Activated naive CD8-positive, alpha-beta T cell treated with anti-CD3 and anti-CD28 coated beads, Interleukin-2, amount 10 ng/mL, durations not matched to agents 7 days and 5 days (primary cell): ENCODE results near the gene MIS18A. TPM values are rescaled to one million over a fixed set of nuclear protein-coding genes. Genes with fewer than 3 reads are reported as not detected.
"Not testable (repeated sequence)": the region's sequence is repeated elsewhere in the genome, so short reads cannot be mapped to it uniquely, and the experiment has no call there.

Source experiments
- ATAC-seq: fragments of 150-1000 bp; cut with Tn5 transposase; one replicate; pipeline ENCODE4 v1.10.0; 2021; ENCODE audit warnings: low read depth, moderate library complexity
- POLR2A ChIA-PET: fragments of 350-600 bp; sonication (Branson Sonifier 250); formaldehyde crosslinking; loops from one replicate; lab custom pipeline; 2021; ENCODE audit warnings: antibody characterized with exemption; lab: Charles Lee
- DNase-seq: peaks from one replicate; pipeline ENCODE4 v3.0.0; 2021
- H3K27ac Mint-ChIP-seq: one replicate; pipeline ENCODE4 v1.8.0; 2022; ENCODE audit warnings: mild to moderate bottlenecking, mixed read lengths
- H3K27me3 Mint-ChIP-seq: one replicate; pipeline ENCODE4 v1.8.0; 2022; ENCODE audit warnings: mild to moderate bottlenecking, moderate library complexity, mixed read lengths
- H3K36me3 Mint-ChIP-seq: one replicate; pipeline ENCODE4 v1.8.0; 2021; ENCODE audit warnings: mild to moderate bottlenecking, mixed read lengths
- H3K4me1 Mint-ChIP-seq: one replicate; pipeline ENCODE4 v1.8.0; 2021; ENCODE audit warnings: mixed read lengths
- H3K4me3 Mint-ChIP-seq: one replicate; pipeline ENCODE4 v1.8.0; 2022; ENCODE audit warnings: mild to moderate bottlenecking, moderate library complexity, mixed read lengths
- H3K9me3 Mint-ChIP-seq: one replicate; pipeline ENCODE4 v1.8.0; 2021; ENCODE audit warnings: mixed read lengths
- total RNA-seq, 2 experiments: library from RNA; stranded (reverse); gene quantifications; one replicate each; pipeline ENCODE4 v1.2.3, GENCODE V29; 2021

Gene MIS18A
- total RNA-seq, 2 experiments from 2014 or later = 19.7 to 21.2 TPM

DNA sequence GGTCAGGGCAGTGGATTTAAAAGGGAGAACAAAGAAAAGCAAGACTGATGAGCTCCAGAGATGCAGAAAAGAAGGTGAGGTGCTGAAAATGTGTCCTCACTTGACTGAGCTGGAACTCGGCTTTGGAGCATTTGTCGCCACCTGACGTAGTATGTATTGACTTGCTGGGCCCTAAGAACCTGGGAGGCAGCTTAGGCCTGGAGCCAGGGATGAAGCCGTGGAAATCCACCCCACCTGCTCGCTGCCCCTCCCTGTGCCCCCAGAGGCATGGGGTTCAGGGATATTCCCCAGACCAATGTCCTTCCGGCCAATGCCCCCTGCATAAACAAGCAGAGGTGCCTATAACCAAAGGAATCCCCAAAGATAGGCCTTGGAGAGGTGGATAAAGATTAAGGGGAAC is 34.1 kb upstream of the MIS18A start:
- ATAC-seq (no peak), DNase-seq (no peak)
- Mint-ChIP-seq H3K27ac (no peak overlapping the region), H3K4me1 (peaks cover 3% of the 10 kb centered on the region), H3K4me3 (no peak overlapping the region), H3K9me3 (no peaks in the 10 kb centered on the region), H3K36me3 (peaks cover 8% of the 10 kb centered on the region), H3K27me3 (no peaks in the 10 kb centered on the region)
- POLR2A ChIA-PET = no interaction called here

DNA sequence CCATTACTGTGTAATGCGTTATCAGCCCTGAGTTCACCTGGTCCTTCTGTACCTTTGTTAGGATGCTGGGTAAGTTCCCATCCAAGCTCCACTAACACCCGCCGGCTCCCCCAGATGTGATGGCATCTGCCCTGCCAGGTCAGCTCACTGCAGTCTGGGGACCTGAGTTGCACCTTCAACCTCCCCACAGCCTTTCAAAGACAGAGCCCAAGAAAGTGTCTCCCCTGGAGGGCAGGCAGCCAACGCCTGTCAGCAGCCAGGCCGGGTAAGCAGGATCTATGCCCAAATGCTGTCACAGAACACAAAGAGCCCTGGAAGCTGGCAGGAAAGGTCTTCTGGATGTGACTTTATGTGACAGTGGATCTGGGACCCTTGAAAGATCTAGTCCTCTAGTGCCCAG is 33.5 kb upstream of the MIS18A start:
- Mint-ChIP-seq H3K9me3 (no peaks in the 10 kb centered on the region), H3K27me3 (no peaks in the 10 kb centered on the region), H3K4me3 (no peak overlapping the region), H3K27ac (no peak overlapping the region), H3K36me3 (peaks cover 8% of the 10 kb centered on the region), H3K4me1 (peaks cover 3% of the 10 kb centered on the region)
- DNase-seq (no peak), ATAC-seq (no peak)
- POLR2A ChIA-PET = no interaction called here

DNA sequence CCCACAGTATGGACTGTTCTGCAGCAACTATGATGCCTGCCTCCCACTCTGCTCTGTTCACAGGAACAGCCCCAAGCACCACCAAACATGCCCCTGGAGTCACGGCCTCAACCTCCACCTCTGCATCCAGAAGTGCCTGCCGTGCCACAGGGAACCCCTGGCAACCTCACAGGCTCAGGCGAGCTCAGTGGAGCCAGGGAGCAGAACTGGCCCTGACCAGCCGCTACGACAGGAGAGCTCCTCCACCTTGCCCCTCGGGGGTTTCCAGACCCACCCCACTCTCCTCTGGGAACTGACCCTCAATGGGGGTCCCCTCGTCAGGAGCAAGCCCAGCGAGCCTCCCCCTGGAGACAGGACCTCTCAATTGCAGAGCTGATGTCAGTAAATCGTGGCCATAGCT is 32.8 kb upstream of the MIS18A start:
- no peaks in the 10 kb centered on the region for H3K27me3 Mint-ChIP-seq
- H3K4me1 Mint-ChIP-seq = peaks cover 3% of the 10 kb centered on the region
- no peak overlapping the region for H3K4me3 Mint-ChIP-seq
- no peak for DNase-seq
- ATAC-seq = no peak
- H3K36me3 Mint-ChIP-seq = peaks cover 9% of the 10 kb centered on the region
- no peaks in the 10 kb centered on the region for H3K9me3 Mint-ChIP-seq
- POLR2A ChIA-PET = no interaction called here
- H3K27ac Mint-ChIP-seq = no peak overlapping the region

DNA sequence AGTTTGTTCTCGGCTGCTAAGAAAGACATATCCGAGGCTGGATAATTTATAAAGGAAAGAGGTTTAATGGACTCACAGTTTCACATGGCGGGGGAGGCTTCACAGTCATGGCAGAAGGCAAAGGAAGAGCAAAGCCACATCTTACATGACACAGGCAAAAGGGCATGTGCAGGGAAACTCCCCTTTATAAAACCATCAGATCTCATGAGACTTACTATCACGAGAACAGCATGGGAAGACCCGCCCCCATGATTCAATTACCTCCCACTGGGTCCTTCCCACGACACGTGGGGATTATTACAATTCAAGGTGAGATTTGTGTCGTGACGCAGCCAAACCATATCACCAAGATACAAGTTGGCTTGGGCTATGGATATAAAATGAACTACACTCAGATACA is 32.1 kb upstream of the MIS18A start:
- H3K27me3 Mint-ChIP-seq, H3K4me1 Mint-ChIP-seq, H3K27ac Mint-ChIP-seq, POLR2A ChIA-PET, DNase-seq, ATAC-seq, H3K4me3 Mint-ChIP-seq, H3K9me3 Mint-ChIP-seq: not testable (repeated sequence)
- peaks cover 11% of the 10 kb centered on the region for H3K36me3 Mint-ChIP-seq

DNA sequence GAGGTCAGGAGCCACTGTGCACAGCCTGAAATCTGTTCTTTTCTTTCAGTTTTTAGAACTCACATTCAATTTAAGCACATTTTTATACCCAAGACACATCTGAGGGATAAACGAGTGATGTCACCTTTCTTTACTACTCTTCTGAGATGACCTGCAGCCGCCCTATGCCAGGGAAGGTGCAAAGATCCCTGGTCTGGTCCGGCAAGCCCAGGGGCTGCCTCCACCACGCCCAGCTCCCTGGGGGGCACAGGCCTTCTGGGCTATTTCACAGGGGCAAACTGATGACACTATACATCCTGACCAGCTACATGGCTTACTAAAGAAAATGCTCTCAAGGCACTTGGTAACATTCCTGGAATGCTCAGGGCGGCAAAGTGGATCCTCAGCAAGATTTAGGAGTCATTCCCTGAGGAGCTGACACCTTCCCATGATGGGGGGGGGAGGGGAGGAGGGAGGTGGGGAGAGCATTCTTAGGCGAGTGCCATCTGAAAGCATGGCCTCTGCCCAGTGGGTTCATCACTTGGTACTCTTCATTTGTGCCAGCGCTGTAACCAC is 31.1 kb upstream of the MIS18A start:
- no peak overlapping the region for H3K27ac Mint-ChIP-seq
- H3K4me3 Mint-ChIP-seq = no peak overlapping the region
- H3K9me3 Mint-ChIP-seq = no peaks in the 10 kb centered on the region
- H3K36me3 Mint-ChIP-seq = peaks cover 11% of the 10 kb centered on the region
- ATAC-seq = no peak
- no peaks in the 10 kb centered on the region for H3K27me3 Mint-ChIP-seq
- POLR2A ChIA-PET = no interaction called here
- peaks cover 3% of the 10 kb centered on the region for H3K4me1 Mint-ChIP-seq
- no peak for DNase-seq

DNA sequence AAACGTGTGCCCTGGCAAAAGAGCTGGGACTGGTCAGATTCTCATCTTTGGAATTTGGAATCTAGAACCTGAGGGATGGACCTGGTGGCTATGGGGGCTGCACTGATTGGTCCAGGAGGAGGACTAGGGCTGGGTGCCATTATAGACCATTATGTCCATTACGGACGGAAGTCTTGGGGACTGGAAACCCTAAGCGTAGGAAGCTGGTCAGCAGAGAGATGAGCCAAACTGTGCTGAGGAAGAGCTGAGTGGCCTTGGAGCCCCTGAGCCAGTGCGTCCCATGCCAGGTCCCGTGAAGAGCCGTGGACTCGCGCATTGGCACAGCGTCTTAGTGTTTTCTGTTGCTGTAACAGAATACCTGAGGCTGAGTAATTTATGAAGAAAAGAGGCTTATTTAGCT is 29.8 kb upstream of the MIS18A start:
- peaks cover 3% of the 10 kb centered on the region for H3K4me1 Mint-ChIP-seq
- ATAC-seq (no peak), DNase-seq (no peak)
- H3K27ac Mint-ChIP-seq = no peak overlapping the region
- peaks cover 8% of the 10 kb centered on the region for H3K36me3 Mint-ChIP-seq
- H3K9me3 Mint-ChIP-seq = no peaks in the 10 kb centered on the region
- no peak overlapping the region for H3K4me3 Mint-ChIP-seq
- POLR2A ChIA-PET = no interaction called here
- no peaks in the 10 kb centered on the region for H3K27me3 Mint-ChIP-seq

DNA sequence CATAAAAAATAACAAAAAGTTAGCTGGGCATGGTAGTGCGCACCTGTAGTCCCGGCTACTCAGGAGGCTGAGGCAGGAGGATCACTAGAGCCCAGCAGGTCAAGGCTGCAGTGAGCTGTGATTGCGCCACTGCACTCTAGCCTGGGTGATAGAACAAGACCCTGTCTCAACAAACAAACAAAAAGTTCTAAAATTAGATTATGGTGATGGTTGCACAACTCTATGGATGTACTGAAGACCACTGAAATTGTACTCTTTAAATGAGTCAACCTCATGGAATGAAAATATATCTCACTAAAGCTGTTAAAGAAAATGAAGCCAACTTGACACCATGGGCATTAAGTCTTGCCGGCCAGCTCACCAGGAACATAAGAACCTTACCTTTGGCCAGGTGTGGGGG is 28.9 kb upstream of the MIS18A start:
- Mint-ChIP-seq H3K27ac (no peak overlapping the region), H3K27me3 (no peaks in the 10 kb centered on the region), H3K36me3 (peaks cover 8% of the 10 kb centered on the region), H3K4me1 (peaks cover 3% of the 10 kb centered on the region), H3K4me3 (no peak overlapping the region), H3K9me3 (no peaks in the 10 kb centered on the region)
- DNase-seq (no peak), ATAC-seq (no peak)
- POLR2A ChIA-PET = no interaction called here

DNA sequence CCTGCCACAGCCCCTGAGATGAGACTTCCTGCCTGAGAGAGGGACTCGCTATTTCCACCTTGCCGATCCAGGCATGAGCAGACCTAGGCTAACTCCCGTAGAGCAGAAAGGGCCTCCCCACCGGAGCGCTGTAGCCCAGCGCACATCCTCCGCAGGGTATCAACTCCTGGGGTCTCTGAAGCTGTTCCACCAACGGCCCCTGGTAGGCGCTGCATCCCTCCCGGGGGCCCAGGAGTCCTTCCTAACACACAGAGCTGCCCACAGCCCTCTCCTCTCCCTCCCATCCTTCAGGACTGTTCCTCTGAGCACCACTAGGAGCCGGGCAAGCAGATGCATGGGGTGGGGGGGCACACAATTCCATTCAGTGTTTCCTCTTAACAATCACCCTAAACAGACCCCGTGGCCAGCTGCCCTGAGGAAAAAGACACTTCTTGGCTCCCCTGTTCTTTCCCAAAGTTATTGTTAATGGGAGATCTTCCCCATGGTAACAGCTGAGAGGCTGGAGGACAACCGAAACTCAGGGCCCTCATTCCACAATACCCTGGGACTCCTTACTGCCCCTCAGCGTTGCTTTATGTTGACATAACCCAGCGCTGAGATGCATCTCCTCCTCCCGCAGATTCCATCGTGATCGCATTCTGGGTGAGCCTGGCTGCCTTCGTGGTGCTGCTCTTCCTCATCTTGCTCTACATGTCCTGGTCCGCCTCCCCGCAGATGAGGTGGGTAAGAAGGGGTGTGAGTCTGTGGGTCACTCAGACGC is 27.4 kb upstream of the MIS18A start:
- no peaks in the 10 kb centered on the region for H3K9me3 Mint-ChIP-seq
- ATAC-seq (no peak), DNase-seq (no peak)
- H3K27ac Mint-ChIP-seq = no peak overlapping the region
- H3K4me1 Mint-ChIP-seq = peaks cover 3% of the 10 kb centered on the region
- no peak overlapping the region for H3K4me3 Mint-ChIP-seq
- POLR2A ChIA-PET = no interaction called here
- H3K27me3 Mint-ChIP-seq = no peaks in the 10 kb centered on the region
- peaks cover 8% of the 10 kb centered on the region for H3K36me3 Mint-ChIP-seq

DNA sequence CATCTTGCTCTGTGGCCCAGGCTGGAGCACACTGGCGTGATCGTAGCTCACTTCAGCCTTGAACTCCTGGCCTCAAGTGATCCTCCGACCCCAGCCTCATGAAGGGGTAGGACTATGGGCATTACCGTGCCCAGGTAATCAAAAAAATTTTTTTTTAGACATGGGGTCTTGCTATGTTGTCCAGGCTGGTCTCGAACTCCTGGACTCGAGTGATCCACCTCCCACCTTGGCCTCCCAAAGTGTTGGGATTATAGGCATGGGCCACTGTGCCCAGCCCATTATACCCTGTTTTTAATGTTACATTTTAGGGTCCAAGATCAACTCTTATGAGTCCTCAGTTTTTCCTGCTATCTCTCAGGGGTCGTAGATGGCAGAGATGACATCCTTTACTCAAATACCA is 26.1 kb upstream of the MIS18A start:
- POLR2A ChIA-PET = no interaction called here
- Mint-ChIP-seq H3K27ac (no peak overlapping the region), H3K9me3 (no peaks in the 10 kb centered on the region), H3K36me3 (peaks cover 9% of the 10 kb centered on the region), H3K4me3 (no peak overlapping the region), H3K27me3 (no peaks in the 10 kb centered on the region), H3K4me1 (no peaks in the 10 kb centered on the region)
- DNase-seq (no peak), ATAC-seq (no peak)

DNA sequence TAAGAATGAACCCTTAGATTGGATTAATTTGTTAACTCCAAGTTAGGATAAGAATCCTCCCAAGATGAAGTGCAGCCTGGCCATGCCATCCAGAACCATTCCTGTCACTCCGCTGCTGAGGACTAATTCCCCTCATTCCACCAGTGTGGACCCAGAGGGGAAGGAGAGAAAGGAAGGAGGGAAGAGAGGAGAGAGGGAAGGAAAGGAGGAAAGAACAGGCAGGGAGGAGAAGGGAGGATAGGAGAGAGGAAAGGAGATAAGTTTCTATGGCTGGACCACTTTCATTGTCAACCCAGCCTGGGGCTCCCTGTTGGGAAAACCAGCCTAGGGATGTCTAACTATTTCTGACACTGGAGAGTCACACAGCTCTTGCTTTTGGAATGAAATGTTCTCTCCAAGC is 24.5 kb upstream of the MIS18A start:
- Mint-ChIP-seq H3K27ac (peak overlapping the region; percentile 71), H3K4me1 (no peaks in the 10 kb centered on the region), H3K27me3 (no peaks in the 10 kb centered on the region), H3K9me3 (no peaks in the 10 kb centered on the region), H3K4me3 (no peak overlapping the region), H3K36me3 (peaks cover 11% of the 10 kb centered on the region)
- ATAC-seq (no peak), DNase-seq (no peak)
- POLR2A ChIA-PET = no interaction called here

DNA sequence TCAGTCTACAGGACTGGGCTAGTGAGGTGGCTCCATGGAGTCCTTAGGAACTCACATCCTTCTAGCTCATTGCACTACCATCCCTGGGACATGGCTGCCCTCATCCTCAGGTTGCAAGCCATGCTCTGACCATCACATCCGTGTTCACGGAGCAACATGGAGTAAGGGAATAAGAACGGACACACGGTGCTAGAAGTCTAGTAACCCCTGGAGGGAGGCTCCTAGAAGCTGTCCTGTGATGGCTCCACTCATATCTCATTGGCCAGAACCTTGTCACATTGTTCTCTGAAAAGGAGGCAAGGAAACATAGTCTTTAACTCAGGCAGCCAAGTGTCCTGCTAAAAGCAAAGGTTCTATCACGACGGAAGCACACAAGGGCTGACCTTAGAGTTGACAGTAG is 23.7 kb upstream of the MIS18A start:
- DNase-seq (no peak), ATAC-seq (no peak)
- POLR2A ChIA-PET = no interaction called here
- peaks cover 11% of the 10 kb centered on the region for H3K36me3 Mint-ChIP-seq
- H3K4me3 Mint-ChIP-seq = no peak overlapping the region
- H3K4me1 Mint-ChIP-seq = no peaks in the 10 kb centered on the region
- H3K9me3 Mint-ChIP-seq = no peaks in the 10 kb centered on the region
- no peaks in the 10 kb centered on the region for H3K27me3 Mint-ChIP-seq
- no peak overlapping the region for H3K27ac Mint-ChIP-seq

DNA sequence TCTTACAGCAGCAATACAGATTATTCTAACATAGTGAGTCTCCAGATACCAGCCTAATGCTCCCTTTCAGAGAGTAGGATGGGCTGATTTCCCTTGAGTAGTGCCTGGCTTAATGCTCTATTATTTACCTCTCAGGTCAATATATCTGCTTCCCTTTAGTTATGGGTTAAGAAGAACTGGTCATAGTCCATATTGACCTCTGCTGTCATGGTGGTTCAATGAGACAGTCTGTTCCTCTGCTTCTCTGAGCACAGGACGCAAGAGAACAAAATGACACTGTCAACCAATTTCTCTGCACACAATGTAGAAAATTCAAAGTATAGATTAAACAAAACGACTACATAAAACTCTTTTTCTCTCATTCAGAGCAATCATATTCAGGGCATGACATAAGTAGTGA is 22.7 kb upstream of the MIS18A start:
- H3K9me3 Mint-ChIP-seq = no peaks in the 10 kb centered on the region
- H3K4me3 Mint-ChIP-seq = no peak overlapping the region
- H3K27me3 Mint-ChIP-seq = no peaks in the 10 kb centered on the region
- ATAC-seq = no peak
- POLR2A ChIA-PET = no interaction called here
- H3K27ac Mint-ChIP-seq = no peak overlapping the region
- no peaks in the 10 kb centered on the region for H3K4me1 Mint-ChIP-seq
- H3K36me3 Mint-ChIP-seq = peaks cover 9% of the 10 kb centered on the region
- no peak for DNase-seq

DNA sequence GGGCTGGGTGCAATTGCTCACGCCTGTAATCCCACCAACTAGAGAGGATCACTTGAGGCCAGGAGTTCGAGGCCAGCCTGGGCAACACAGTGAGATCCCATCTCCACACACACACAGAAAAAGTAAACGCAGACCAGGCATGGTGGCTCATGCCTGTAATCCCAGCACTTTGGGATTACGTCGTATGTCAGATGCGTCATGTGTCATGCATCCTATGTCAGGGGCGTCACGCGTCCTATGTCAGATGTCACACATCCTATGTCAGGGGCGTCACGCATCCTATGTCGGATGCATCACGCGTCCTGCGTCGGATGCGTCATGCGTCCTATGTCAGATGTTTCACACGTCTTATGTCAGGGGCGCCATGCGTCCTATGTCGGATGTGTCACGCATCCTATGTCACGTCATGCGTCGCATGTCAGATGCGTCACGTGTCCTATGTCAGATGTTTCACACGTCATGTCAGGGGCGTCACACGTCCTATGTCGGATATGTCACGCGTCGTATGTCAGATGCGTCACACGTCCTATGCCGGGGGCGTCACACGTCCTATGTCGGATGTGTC is 21.4 kb upstream of the MIS18A start:
- Mint-ChIP-seq H3K4me1 (no peaks in the 10 kb centered on the region), H3K9me3 (no peaks in the 10 kb centered on the region), H3K27ac (no peak overlapping the region), H3K27me3 (no peaks in the 10 kb centered on the region), H3K4me3 (no peak overlapping the region), H3K36me3 (peaks cover 8% of the 10 kb centered on the region)
- POLR2A ChIA-PET = no interaction called here
- ATAC-seq (no peak), DNase-seq (no peak)

DNA sequence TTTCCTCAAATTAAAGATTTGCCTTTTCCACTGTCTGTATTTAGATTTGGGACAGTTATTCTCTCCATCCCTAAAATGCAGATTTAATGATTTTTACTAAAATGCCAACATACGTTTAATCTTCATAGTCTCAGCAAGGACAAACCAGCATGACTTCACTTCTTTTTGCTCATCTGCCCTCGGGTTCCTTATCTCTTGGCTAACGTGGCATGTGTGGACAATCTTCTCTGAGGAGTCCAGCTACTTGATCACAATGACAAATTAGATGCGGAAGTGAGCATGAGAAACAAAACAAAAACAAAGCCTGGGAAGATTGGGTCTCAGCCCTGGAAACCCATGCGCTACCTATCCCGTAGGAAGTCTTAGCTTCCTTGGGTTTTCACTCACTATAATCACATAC is 20.8 kb upstream of the MIS18A start:
- no peaks in the 10 kb centered on the region for H3K9me3 Mint-ChIP-seq
- POLR2A ChIA-PET = no interaction called here
- H3K27ac Mint-ChIP-seq = no peak overlapping the region
- DNase-seq (no peak), ATAC-seq (no peak)
- H3K4me1 Mint-ChIP-seq = no peaks in the 10 kb centered on the region
- no peaks in the 10 kb centered on the region for H3K27me3 Mint-ChIP-seq
- H3K4me3 Mint-ChIP-seq = no peak overlapping the region
- peaks cover 8% of the 10 kb centered on the region for H3K36me3 Mint-ChIP-seq
